Measurements from ENCODE around the gene SELENOM.
A peak's percentile ranks its signal among the peaks of the same experiment; 100 is the strongest.

SELENOM gene

DNA sequence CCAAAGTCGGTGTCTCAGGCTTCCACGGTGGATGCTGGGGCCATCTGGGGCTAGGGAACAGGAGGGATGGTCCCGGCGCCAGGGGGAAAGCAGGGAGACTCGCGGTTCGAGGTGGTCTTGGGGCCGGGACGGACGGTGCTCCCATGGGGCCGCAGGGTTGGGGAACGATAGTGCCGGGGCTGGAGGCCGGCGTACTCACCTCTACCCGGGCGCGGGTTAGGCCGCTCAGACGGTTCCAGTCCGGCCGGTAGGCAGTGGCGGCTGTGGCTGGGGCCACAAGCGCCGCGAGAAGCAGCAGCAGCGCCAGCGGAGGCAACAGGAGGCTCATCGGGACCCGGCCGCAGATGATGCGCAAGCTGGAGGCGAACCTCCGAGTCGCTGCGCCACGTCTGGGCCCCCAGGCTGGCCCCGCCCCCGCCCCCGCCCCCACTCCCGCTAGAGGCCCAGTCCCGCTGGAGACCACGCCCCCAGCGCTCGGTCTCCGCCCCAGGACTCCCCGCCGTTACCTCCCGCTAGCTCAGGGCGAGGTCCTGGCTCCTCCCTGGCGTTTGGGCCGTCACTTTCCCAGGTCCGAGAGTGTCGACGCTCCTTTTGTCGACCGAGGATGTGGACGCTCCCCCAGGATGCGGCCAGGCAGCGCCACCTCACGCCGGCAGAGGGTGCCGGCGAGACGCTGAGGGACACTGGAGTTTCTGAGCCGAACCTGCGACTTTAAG is at the start of gene SELENOM:
Gene SELENOM, minus strand, starts transcription at position 391 of the 716 bp plus-strand sequence. Its CDS starts 63 bp downstream, at position 328.
- TF ChIP-seq CTCF (conservative IDR thresholded peaks at IDR 0.05; ENCODE audit: low read depth, low read length), result peak; percentile 96
- peak; percentile 87 for DNase-seq (ENCODE audit: low read depth)

DNA sequence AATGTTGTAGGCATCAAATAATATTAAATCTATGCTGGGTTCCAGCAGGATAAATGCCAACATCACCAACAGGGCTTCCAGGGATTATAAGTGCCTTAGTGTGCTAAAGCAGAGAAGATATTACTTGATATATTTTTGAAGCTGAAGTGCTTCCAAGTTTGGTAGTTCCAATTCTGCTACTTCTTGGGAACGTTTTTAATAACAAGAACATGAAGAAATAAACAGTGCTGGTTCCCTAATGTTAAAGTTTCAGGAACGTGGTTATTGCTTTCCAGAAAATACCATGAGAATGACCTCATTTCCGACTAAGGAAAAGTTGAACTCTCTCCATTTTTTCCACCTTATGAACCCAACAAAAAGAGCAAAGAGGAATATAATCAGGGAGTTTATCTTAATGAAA is 48.1 kb upstream of the SELENOM start:
- no peak for TF ChIP-seq CTCF (conservative IDR thresholded peaks at IDR 0.05; ENCODE audit: low read depth, low read length)
- DNase-seq (ENCODE audit: low read depth), result no peak
- no peak overlapping the region for H3K4me3 ChIP-seq (ENCODE audit: low read length)

More for the DNA sequence above, at the start of gene SELENOM:
- peak within 1 kb of the TSS; percentile 71 for H3K4me3 ChIP-seq (ENCODE audit: low read length)

GRCh38 chr22:31154975-31155374 is 47.6 kb upstream of the SELENOM start:
- H3K4me3 ChIP-seq (ENCODE audit: low read length), result no peak overlapping the region
- no peak for DNase-seq (ENCODE audit: low read depth)

GRCh38 chr22:31153357-31153756 is 46.0 kb upstream of the SELENOM start:
- DNase-seq (ENCODE audit: low read depth), result no peak

More at GRCh38 chr22:31154975-31155374, 47.6 kb upstream of the SELENOM start:
- no peak for TF ChIP-seq CTCF (conservative IDR thresholded peaks at IDR 0.05; ENCODE audit: low read depth, low read length)

DNA sequence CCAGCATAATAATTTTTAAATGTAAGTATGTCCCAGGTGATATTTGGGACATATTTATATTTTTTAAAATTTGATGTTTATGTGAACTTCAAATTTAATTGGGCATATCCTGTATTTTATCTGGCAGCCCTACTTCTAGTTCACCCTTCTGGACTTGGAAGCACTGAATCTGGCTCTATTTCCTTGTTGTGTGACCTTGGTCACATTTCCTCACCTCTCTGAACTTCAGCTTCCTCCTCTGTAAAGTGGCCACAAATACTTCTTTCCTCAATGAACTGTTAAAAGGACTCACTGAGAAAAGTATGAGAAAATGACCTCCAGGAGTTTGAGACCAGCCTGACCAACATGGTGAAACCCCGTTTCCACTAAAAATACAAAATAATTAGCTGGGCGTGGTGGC is 44.5 kb upstream of the SELENOM start:
- DNase-seq (ENCODE audit: low read depth), result no peak
- H3K4me3 ChIP-seq (ENCODE audit: low read length), result no peak overlapping the region
- TF ChIP-seq CTCF (conservative IDR thresholded peaks at IDR 0.05; ENCODE audit: low read depth, low read length), result no peak

More at GRCh38 chr22:31153357-31153756, 46.0 kb upstream of the SELENOM start:
- TF ChIP-seq CTCF (conservative IDR thresholded peaks at IDR 0.05; ENCODE audit: low read depth, low read length), result no peak
- no peak overlapping the region for H3K4me3 ChIP-seq (ENCODE audit: low read length)

DNA sequence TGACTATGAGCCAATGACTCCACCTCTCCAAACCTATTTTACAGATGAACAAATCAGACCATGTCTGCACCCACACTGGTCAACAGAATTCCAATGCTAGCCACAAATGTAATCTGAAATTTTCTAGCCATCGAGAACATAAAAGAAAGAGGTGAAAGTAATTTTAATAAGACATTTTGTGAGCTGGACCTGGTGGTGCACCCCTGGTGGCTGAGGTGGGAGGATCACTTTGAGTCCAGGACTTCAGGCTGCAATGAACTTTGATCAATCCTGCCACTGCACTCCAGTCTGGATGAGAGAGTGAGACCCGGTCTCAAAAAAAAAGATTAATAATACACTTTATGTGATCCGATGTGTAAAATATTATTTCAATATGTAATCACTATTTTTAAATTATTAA is 43.2 kb upstream of the SELENOM start:
- no peak overlapping the region for H3K4me3 ChIP-seq (ENCODE audit: low read length)
- no peak for DNase-seq (ENCODE audit: low read depth)
- TF ChIP-seq CTCF (conservative IDR thresholded peaks at IDR 0.05; ENCODE audit: low read depth, low read length), result peak; percentile 59

Measured in retinal pigment epithelial cell (primary cell).